ENCODE results near the gene INTS13. TPM values are rescaled to one million over a fixed set of nuclear protein-coding genes. Genes with fewer than 3 reads are reported as not detected.
A peak's percentile ranks its signal among the peaks of the same experiment; 100 is the strongest.
"Not testable (repeated sequence)": the region's sequence is repeated elsewhere in the genome, so short reads cannot be mapped to it uniquely, and the experiment has no call there.

The INTS13 gene
- total RNA-seq = 19.6 TPM

- peak; percentile 99 for DNase-seq (ENCODE audit: low spot score)
These were observed at the start of gene INTS13, which contains the start of gene FGFR1OP2 for GRCh38 chr12:26937863-26938700. INTS13 (minus strand) TSS chr12:26937981; CDS start chr12:26936803, 1,178 bp downstream. FGFR1OP2 (plus strand) TSS chr12:26938470; CDS start chr12:26954159, 15,689 bp downstream.

DNA sequence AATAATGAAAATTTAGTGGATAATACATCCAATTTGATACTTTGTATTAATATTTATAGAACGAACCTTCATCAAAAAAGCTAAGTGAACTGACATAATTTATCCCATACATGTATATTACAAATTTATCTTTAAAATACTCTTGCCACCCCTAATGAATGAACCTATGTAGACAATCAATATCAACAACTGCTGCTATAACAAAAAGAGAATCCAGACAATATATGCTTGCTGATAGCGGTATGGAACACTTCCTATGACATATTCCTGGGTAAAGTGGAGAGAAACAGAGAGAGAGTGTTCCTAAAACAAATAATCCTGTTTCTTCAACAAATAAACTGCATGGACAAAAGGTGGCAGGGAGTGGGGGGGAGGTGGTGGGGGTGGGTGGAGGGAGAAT is 45.1 kb upstream of the INTS13 start:
- DNase-seq (ENCODE audit: low spot score) = no peak

DNA sequence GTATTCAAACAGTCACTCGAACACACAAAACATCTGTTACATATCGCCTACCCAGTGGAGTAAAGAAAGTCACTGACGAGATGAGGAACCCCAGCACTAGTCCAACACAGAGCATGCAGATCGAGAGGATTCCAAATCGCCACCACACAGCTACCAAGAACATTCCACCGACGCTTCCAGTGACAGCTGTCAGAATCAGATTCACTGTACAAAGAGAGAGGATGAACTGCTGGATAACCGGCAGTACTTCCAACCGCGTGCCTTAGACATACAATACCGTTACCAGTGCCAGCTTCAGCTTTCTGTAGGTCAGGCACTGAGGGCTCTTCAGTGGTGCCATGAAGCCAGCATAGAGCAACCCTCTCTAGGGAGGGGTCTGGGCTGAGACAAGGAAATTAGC is 42.0 kb upstream of the INTS13 start:
- no peak for DNase-seq (ENCODE audit: low spot score)

- no peak for DNase-seq (ENCODE audit: low spot score)
These were observed 41.0 kb upstream of the INTS13 start for GRCh38 chr12:26978801-26979200.

DNA sequence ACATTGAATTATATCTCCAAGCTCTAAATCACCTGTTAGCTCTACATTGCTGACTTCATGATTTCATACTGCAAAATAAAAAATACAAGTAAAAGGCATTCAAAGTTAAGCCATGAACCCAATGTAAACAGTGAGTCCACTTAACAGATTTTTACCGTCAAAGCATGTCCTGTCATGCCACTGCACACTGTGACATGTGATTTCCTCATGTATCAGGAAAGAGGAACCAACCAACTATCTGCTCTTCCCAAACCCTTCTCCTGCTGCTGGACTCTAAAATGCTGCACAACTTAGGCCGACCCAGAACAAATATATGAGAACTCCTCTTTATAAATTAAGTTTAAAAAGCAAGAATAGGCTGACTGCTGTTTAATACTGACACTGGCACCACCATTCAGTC is 38.9 kb upstream of the INTS13 start:
- DNase-seq (ENCODE audit: low spot score) = no peak

- no peak for DNase-seq (ENCODE audit: low spot score)
These were observed 34.2 kb upstream of the INTS13 start for GRCh38 chr12:26971963-26972362.

DNA sequence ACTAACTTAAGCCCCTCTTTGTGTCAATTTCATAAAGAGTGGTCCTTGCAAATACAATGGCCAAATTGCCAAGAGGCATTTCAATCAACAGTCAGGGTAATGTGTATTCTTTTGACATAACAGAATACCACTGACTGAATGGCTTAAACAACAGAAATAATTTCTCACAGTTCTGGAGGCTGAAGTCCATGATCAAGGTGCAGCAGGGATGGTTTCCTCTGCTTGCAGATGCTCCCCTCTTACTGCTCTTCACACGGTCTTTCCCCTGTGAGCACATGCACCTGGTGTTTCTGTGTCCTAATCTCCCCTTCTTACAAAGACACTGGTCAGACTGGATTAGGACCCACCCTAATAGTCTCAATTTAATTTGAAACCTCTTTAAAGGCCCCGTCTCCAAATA is 32.4 kb upstream of the INTS13 start:
- DNase-seq (ENCODE audit: low spot score) = no peak

GRCh38 chr12:26966842-26967241 is 29.1 kb upstream of the INTS13 start:
- no peak for DNase-seq (ENCODE audit: low spot score)

- DNase-seq (ENCODE audit: low spot score) = no peak
These were observed 25.6 kb upstream of the INTS13 start for GRCh38 chr12:26963413-26963812.

- DNase-seq (ENCODE audit: low spot score) = no peak
These were observed 24.0 kb upstream of the INTS13 start for GRCh38 chr12:26961803-26962202.

- DNase-seq (ENCODE audit: low spot score) = not testable (repeated sequence)
These were observed 23.6 kb upstream of the INTS13 start for GRCh38 chr12:26961391-26961790.

- no peak for DNase-seq (ENCODE audit: low spot score)
These were observed 16.2 kb upstream of the INTS13 start for GRCh38 chr12:26954027-26954426.

- DNase-seq (ENCODE audit: low spot score) = no peak
These were observed 15.7 kb upstream of the INTS13 start for GRCh38 chr12:26953447-26953846.

GRCh38 chr12:26948309-26948708 is 10.5 kb upstream of the INTS13 start:
- no peak for DNase-seq (ENCODE audit: low spot score)

DNA sequence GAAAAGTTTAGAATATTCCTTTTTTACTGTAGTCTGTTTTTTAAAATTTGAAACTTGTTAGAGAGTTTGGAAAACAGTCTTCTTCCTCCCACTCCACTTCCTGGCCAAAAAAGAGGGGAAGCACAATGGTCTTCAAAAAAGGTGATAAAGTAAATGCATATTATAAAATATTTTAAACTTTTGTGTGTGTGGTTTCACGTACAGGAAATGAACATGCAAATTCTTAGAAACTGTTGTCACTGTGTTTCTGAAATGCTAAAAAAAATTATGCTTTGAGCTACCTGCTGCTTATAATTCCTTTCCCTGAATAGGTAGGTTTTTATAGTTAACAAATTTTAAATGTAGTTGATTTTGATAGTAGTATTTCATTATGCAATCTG is 3.4 kb upstream of the INTS13 start:
- DNase-seq (ENCODE audit: low spot score) = no peak

- no peak for DNase-seq (ENCODE audit: low spot score)
These were observed 2.9 kb upstream of the INTS13 start for GRCh38 chr12:26940516-26941214.

GRCh38 chr12:26939953-26940352 is 2.2 kb upstream of the INTS13 start:
- DNase-seq (ENCODE audit: low spot score) = no peak

- no peak for DNase-seq (ENCODE audit: low spot score)
These were observed 1.5 kb upstream of the INTS13 start for GRCh38 chr12:26939192-26939832.

DNA sequence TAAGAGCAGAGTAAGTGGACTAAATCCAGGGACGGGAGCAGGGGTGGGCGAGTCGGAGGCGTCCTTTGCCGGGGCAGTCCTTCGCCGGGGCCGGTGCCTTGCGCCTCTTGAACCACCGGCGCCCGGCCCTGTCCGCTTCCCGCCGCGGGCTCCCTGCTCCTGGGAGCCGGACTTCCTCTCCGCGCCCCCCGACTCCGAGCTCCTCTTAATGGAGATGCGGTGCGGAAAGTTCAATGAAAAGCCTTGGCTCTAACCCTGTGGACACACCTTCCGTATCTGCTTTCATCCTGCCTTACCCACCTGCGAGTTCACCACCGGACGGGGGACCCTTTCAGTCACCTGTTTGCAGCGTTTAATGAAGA is 901 bp upstream of the INTS13 start:
- DNase-seq (ENCODE audit: low spot score) = no peak

DNA sequence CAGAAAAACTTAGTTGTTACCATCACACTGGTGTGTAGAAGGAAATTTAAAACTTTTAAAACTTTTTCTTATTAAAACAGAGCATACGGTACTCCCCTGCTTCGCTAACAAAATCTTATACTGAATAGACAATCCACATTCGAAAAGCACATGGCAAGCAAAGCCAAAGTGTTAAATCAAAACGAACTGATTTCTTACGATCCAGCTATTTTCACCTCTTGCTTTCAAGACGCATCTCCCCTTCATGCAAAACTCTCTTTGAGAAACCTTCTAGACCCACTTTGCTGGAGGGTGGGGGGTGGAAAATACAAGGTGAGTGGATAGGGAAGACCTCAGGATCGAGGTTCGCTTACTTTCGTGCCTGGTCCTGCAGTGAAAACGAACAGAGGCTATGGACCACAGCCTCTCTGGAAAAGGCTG is 328 bp downstream of the INTS13 start:
- DNase-seq (ENCODE audit: low spot score) = no peak

DNA sequence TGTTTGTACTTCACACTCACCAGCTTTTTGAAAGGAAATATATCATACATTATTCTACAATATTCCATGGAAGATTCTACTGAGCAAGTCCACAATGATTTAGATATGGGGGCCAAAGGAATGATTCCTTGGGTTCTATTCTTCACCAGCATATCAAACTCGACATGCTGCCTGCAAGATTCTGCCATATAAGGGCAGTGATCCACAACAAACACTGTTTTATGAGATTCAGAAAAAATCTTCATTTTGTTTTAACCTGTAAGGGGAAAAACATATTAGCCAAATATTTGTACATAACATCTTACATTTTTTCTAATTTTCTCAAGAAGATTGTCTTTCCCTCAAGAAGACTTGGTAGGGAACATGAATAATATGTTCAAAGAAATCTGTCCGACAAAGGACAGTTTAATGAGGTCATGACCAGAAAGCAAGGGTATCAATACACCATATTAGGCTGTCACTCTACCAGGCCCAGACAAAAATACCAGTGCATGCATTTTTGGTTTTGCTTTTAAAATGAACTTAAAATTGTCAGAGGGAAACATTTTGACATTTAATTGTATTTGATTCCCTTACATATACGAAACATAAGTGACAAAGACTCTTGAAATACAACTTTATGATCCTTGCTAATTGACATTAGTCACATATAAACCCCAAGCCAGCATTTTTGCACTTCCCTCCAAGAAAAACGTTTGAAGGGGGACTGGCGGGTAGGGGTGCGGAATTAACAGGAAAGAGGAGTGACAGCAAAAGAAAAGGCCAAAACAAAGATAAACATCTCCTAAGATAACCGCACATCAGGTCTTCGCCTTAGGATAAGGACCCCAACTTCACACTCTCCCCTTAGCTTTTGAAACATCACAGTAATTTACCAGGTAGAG is 980 bp downstream of the INTS13 start:
- DNase-seq (ENCODE audit: low spot score) = no peak

Measured in ureter (tissue), 1 donor.